Spinal cord (tissue), 10 donors: ENCODE results near the gene COL16A1. TPM values are rescaled to one million over a fixed set of nuclear protein-coding genes. Genes with fewer than 3 reads are reported as not detected.

Experiments
- DNase-seq, 6 donors: peaks; one replicate each; pipeline versions ENCODE4 v3.0.0 to v3.0.0-alpha.2; 2013 to 2015; ENCODE audit warnings: low spot score in 6 of 6, low read depth in 4 of 6
- H3K27ac ChIP-seq: one replicate; pipeline ENCODE4 v1.5.1; 2013; ENCODE audit warnings: low read depth, low read length, control low read depth
- H3K27me3 ChIP-seq: one replicate; pipeline ENCODE4 v1.6.1; 2013; ENCODE audit warnings: low read length; ENCODE audit not compliant: control insufficient read depth, insufficient read depth
- H3K36me3 ChIP-seq: one replicate; pipeline ENCODE4 v1.6.1; 2013; ENCODE audit warnings: low read length; ENCODE audit not compliant: control insufficient read depth, insufficient read depth
- H3K4me1 ChIP-seq: one replicate; pipeline ENCODE4 v1.6.1; 2013; ENCODE audit warnings: low read length; ENCODE audit not compliant: control insufficient read depth, insufficient read depth
- H3K4me3 ChIP-seq: one replicate; pipeline ENCODE4 v1.5.1; 2013; ENCODE audit warnings: low read depth, low read length, control low read depth
- H3K9me3 ChIP-seq: one replicate; pipeline ENCODE4 v1.6.1; 2013; ENCODE audit warnings: low read length; ENCODE audit not compliant: control insufficient read depth, insufficient read depth
- WGBS: methylation state at CpG from one replicate; pipeline ENCODE4 v1.1.5; 2013; ENCODE audit warnings: missing lambda C conversion rate; ENCODE audit not compliant: insufficient coverage; 5-methylcytosine and 5-hydroxymethylcytosine counted together
- polyA plus RNA-seq, 2 donors: library from polyadenylated mRNA; unstranded; fragments of 120-200 nt; gene quantifications; one replicate each; pipeline ENCODE4 v1.2.1, GENCODE V29; 2013; ENCODE audit not compliant: insufficient read length in 2 of 2
- total RNA-seq, 2 donors: library from RNA; depleted of rRNA in 1 of 2; stranded (reverse); fragments of 120-200 nt in 1 of 2; fragments of >200 nt in 1 of 2; gene quantifications; one replicate each; pipeline versions ENCODE4 v1.2.3 to v1.2.4, GENCODE V29; 2013 to 2014
- donor health status: healthy.

Gene COL16A1
- total and polyA plus RNA-seq, 4 donors, result 60.6 to 178 (median 135) TPM

DNA sequence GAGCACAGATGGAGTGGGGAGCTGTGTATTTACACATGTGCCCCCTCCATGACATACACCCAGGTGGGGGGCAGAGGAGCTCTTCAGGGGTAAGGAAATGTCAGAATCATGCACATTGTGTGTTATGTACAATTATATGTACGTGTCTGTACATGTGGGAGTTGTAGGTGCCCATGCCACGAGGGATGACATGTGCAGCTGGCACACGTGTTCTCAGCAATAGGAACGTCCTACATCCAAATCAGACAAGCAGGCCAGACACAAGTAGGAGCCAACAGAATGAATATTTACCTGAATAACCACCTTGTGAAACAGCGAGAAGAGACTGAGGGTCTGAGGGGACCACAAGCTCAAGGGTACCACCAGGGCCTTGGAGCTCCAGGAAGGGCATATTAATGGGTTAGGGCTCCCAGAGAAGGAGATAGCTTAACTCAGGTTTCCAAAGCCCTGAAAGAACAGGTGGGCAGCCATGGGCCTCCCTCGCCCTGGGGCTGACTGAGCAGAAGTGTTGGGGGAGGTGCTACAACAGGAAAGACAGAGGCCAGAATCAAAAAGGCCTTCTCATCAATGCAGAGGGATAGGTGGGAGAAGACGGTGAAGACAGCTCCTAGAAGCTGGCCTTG is 3.2 kb downstream of the COL16A1 start:
- no peak for DNase-seq
- Histone ChIP-seq H3K4me1 (peaks cover 92% of the 10 kb centered on the region), H3K27ac (peak overlapping the region; percentile 92), H3K4me3 (no peak overlapping the region), H3K9me3 (no peaks in the 10 kb centered on the region), H3K36me3 (peaks cover 38% of the 10 kb centered on the region), H3K27me3 (peaks cover 11% of the 10 kb centered on the region)
- WGBS, result 67% methylated on average over 3 of the region's 7 CpGs

DNA sequence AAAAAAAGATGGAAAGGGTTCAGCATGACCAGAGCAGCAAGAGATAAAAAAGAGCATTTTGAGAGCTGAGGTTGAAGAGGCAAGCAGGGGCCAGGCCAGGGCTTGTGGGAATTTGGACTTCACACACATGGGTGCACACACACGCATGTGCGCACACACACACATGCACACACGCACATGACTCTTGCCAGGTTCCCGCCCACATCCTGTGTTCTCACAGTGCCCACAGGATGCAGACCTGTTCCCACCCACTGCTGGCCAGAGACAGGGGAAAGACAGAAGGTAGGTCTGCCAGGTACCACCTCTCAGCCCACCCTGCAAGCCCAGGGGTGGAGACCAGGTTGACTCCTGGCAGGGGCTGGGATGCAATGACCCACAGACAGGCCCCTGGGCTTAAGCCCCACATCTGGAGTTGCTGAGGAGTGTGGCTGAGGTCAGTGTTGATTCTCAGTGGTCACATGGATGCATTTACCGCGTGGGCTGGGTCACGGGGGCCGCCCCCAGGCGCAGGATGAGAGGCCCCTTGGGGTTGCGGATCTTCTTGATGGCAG is 4.4 kb downstream of the COL16A1 start:
- no peak overlapping the region for H3K4me3 ChIP-seq
- peaks cover 92% of the 10 kb centered on the region for H3K4me1 ChIP-seq
- H3K27ac ChIP-seq, result peak overlapping the region; percentile 92
- no peak for DNase-seq
- peaks cover 4% of the 10 kb centered on the region for H3K27me3 ChIP-seq
- H3K36me3 ChIP-seq, result peaks cover 40% of the 10 kb centered on the region
- no peaks in the 10 kb centered on the region for H3K9me3 ChIP-seq
- WGBS, result 78% methylated on average over 10 of the region's 10 CpGs

DNA sequence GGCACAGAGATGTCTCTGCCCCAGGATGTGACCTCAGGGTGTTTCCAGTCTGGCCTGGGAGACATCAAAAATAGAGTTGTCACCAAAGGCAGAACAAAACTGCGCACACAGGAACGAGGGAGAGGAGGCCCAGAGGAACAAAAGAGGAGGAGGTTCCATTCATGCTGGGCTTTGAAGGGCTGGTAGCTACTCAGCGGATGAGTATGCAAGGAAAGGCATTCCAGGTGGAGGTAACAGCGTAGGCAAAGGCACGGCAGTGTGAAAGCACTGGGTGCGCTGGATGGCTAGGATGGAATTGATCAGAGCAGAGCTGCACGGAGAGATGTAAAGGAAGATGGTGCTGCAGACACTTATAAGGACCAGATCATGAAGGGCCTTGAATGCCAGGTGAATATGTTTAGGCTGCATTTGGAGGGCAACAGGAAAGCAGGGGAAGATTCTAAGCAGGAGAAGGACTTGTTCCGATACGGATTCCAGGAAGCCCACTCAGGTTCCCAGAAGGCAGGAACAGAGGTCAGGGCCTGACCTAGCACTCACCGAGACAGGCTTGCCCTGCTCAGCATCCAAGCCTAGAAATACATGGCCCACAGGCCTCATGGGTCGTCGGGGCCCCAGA is 6.3 kb downstream of the COL16A1 start:
- no peak for DNase-seq
- no peak overlapping the region for H3K27ac ChIP-seq
- peaks cover 40% of the 10 kb centered on the region for H3K36me3 ChIP-seq
- H3K9me3 ChIP-seq, result no peaks in the 10 kb centered on the region
- WGBS, result 79% methylated on average over 12 of the region's 12 CpGs
- no peak overlapping the region for H3K4me3 ChIP-seq
- H3K27me3 ChIP-seq, result no peaks in the 10 kb centered on the region
- peaks cover 92% of the 10 kb centered on the region for H3K4me1 ChIP-seq

DNA sequence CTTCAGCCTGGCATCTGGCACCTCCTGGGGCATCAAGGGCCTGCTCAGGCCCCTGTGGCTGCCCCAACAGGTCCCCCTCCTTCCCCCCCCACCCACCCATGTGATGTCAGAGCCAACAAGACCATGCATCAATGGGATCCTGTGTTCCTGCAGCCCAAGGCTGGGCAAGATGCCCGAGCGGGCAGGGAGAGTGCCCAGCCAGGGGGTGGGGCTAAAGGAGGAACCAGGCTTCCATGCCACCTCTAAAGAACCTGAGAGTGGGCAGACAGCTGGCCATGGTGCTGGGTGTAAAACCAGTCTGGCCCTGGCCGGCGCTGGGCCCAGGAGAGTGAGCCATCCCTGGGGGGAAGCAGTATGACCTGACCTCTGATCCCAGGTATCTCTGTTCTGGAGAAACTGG is 7.6 kb downstream of the COL16A1 start:
- Histone ChIP-seq H3K27ac (peak overlapping the region; percentile 94), H3K4me1 (peaks cover 84% of the 10 kb centered on the region), H3K9me3 (no peaks in the 10 kb centered on the region), H3K36me3 (peaks cover 47% of the 10 kb centered on the region), H3K4me3 (no peak overlapping the region), H3K27me3 (no peaks in the 10 kb centered on the region)
- DNase-seq, result peak in 5 of 6 donors; percentile 72 to 94 (median 85)
- 51% methylated on average over 4 of the region's 4 CpGs for WGBS

DNA sequence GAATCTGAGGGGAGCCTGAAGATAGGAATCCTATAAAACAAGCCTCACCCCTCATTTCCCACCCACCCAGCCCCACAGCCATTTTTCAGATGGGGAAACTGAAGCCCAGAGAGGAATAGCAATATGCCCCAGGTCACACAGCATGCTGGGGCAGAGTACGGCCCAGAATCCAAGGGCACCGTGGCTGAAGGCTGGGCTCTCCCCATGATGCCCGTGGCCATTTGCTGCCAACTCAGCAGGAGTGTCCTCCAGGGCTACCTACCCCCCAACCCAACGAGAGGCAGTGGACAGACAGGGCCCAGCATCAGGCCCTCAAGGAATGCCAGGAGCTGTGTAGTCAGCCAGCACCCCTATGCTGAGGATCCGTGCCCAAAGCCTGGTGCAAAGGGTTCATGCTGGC is 8.5 kb downstream of the COL16A1 start:
- Histone ChIP-seq H3K4me1 (peaks cover 80% of the 10 kb centered on the region), H3K9me3 (no peaks in the 10 kb centered on the region)

DNA sequence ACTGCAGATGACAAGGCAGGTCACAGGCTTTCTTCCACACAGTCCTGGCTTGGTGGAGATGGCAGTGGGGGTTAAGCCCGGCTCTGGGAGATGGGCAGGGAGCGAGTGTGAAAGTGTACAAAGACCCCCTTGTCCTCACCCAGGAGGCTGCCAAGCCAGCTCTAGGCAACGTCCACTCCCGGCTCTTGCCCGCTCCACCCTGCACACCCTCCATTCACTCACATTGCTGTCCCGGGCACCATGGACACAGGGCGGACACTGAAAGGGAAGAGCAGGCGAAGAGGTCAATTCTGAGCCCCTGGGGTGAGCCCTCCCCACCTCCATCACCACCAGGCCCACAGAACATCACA is 8.9 kb downstream of the COL16A1 start:
- Histone ChIP-seq H3K27me3 (no peaks in the 10 kb centered on the region), H3K9me3 (no peaks in the 10 kb centered on the region), H3K36me3 (peaks cover 56% of the 10 kb centered on the region), H3K4me3 (no peak overlapping the region), H3K4me1 (peaks cover 80% of the 10 kb centered on the region), H3K27ac (peak overlapping the region; percentile 94)
- 56% methylated on average over 4 of the region's 8 CpGs for WGBS
- DNase-seq, result peak in 5 of 6 donors; percentile 65 to 93 (median 76)

More for the DNA sequence above, 8.5 kb downstream of the COL16A1 start:
- no peak for DNase-seq
- Histone ChIP-seq H3K4me3 (no peak overlapping the region), H3K27me3 (no peaks in the 10 kb centered on the region), H3K27ac (peak overlapping the region; percentile 94), H3K36me3 (peaks cover 54% of the 10 kb centered on the region)
- 57% methylated on average over 5 of the region's 5 CpGs for WGBS

DNA sequence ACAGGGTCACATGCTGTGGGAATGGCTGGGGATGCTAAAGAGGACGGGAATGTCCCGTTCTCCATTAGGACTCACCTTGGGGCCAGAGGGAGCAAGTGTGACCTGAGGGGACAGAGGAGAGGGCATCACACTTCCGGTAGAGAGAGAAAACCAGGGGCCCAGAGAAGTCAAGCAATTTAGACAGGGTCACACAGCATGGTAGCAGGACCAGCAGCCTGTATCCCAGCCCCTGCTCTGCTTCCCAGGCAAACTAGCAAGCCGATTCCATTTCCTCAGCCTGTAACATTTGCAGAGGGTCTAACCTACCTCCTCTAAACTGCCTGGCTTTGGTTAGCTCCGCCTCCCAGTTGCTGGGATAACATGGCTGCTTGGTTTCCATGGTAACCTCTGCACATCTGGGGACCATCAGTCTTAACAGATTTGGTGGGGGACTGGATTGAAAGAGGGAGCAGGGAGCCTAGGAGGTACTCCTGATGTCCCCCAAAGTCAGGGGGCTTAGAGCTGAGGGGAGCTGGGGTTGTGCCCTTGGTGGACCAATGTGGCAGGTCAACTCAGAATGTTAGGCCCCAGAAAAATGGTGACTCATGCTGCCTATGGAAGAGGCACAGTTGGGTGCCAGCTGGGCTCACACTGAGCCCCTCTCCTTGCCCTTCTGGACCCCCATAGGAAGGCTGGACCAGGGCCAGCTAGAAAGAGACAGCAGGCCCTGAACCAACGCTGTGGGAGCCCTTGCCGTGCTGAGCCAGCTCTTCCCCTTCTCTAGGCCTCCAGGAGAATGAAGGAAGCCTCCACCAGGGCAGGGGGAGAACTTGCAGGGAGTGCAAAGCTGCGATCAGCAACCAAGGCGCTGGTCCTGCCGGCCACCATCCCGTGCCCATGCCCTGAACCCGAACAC is 9.5 kb downstream of the COL16A1 start:
- no peaks in the 10 kb centered on the region for H3K9me3 ChIP-seq
- peak in 3 of 6 donors; percentile 58 to 92 (median 66) for DNase-seq
- H3K27ac ChIP-seq, result peak overlapping the region; percentile 94
- H3K36me3 ChIP-seq, result peaks cover 55% of the 10 kb centered on the region
- H3K4me3 ChIP-seq, result no peak overlapping the region
- 36% methylated on average over 10 of the region's 12 CpGs for WGBS
- peaks cover 80% of the 10 kb centered on the region for H3K4me1 ChIP-seq
- H3K27me3 ChIP-seq, result no peaks in the 10 kb centered on the region

DNA sequence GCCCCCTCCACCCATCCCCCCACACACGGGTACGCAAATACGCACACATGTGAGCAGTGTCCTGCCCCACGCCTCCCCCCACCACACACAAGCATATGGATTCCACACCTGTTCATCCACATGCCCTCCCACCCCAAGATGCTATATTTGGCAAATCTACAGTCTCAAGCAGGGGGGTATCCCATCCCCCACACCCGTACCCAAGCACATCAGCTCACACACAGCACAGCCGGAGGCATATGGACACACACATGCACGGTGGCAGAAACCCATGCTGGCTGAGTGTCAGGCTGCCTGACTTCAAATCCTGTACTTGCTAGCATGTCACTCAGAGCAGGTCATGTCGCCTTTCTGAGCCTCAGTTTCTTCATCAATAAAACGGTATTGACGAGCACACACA is 10.6 kb downstream of the COL16A1 start:
- DNase-seq, result peak in 1 of 6 donors; percentile 82
- H3K9me3 ChIP-seq, result no peaks in the 10 kb centered on the region
- peak overlapping the region; percentile 94 for H3K27ac ChIP-seq
- H3K27me3 ChIP-seq, result no peaks in the 10 kb centered on the region
- 76% methylated on average over 10 of the region's 10 CpGs for WGBS
- H3K4me3 ChIP-seq, result no peak overlapping the region
- H3K4me1 ChIP-seq, result peaks cover 89% of the 10 kb centered on the region
- H3K36me3 ChIP-seq, result peaks cover 58% of the 10 kb centered on the region

DNA sequence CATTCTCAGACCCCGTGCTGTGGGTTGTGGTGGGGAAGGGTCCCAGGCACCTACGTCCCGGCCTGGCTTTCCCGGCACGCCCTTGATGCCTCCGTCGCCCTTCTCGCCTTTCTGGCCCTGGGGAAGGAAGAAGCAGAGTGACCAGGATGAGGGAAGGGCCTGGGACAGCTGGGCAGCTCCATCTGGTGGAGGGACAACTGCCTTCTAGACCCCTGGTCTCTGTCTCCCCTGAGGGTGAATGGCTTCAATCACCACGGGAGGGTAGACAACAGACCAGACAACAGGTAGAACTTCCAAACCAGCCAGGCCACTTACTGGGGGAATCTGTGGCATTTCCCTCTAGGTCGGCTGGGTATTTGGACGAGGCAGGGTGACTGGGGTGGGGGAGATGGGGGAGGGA is 11.9 kb downstream of the COL16A1 start:
- peaks cover 76% of the 10 kb centered on the region for H3K4me1 ChIP-seq
- DNase-seq, result no peak
- no peak overlapping the region for H3K27ac ChIP-seq
- no peaks in the 10 kb centered on the region for H3K9me3 ChIP-seq
- H3K4me3 ChIP-seq, result no peak overlapping the region
- peaks cover 50% of the 10 kb centered on the region for H3K36me3 ChIP-seq
- H3K27me3 ChIP-seq, result no peaks in the 10 kb centered on the region
- WGBS, result 77% methylated on average over 8 of the region's 11 CpGs
